Astrocyte of the cerebellum (primary cell): ENCODE measurements around the gene COL20A1.

Experiments
- DNase-seq: peaks from one replicate; pipeline ENCODE4 v3.0.0-alpha.2; 2011; ENCODE audit warnings: low read depth
- H3K4me3 ChIP-seq: 2 replicates; pipeline ENCODE4 v1.5.1; 2011; ENCODE audit warnings: mild to moderate bottlenecking, low read depth, low read length, moderate library complexity
- in situ Hi-C: cut with HindIII; loops from 2 replicates; pipeline ENCODE4 v1.10.0; 2017; ENCODE audit warnings: low sequenced_read_pairs
- TF ChIP-seq, protein P1 (sequence below): IDR thresholded peaks from 2 replicates; pipeline ENCODE4 v1.5.1; 2012; ENCODE audit warnings: low read length, low read depth, moderate library complexity, mild to moderate bottlenecking; ENCODE audit errors: missing control alignments

COL20A1 gene

DNA sequence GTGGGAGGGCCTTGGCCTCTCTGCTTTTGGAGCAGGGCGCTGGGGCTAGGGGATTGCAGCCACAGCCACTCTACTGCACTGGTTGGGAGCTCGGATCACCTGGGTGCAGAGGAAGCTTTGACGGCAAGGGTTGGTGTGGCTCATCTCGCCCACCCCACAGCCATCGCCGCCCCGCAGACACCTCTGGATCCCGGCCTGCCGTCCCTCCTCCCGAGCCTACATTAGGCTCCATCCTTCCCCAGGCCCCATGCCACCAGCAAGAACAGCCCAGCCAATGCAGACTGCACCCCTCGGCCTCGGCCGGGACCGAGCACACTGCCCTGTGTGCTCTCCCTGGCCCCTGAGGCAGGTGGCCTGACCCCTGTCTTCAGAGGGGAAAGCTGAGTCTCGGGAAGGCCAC is 32.5 kb upstream of the COL20A1 start:
- TF ChIP-seq, protein P1, sequence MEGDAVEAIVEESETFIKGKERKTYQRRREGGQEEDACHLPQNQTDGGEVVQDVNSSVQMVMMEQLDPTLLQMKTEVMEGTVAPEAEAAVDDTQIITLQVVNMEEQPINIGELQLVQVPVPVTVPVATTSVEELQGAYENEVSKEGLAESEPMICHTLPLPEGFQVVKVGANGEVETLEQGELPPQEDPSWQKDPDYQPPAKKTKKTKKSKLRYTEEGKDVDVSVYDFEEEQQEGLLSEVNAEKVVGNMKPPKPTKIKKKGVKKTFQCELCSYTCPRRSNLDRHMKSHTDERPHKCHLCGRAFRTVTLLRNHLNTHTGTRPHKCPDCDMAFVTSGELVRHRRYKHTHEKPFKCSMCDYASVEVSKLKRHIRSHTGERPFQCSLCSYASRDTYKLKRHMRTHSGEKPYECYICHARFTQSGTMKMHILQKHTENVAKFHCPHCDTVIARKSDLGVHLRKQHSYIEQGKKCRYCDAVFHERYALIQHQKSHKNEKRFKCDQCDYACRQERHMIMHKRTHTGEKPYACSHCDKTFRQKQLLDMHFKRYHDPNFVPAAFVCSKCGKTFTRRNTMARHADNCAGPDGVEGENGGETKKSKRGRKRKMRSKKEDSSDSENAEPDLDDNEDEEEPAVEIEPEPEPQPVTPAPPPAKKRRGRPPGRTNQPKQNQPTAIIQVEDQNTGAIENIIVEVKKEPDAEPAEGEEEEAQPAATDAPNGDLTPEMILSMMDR = no peak
- DNase-seq = no peak
- no peak overlapping the region for H3K4me3 ChIP-seq
- in situ Hi-C loops = no loop called here

GRCh38 chr20:63261060-63261794 is 31.8 kb upstream of the COL20A1 start:
- in situ Hi-C loops = no loop called here
- H3K4me3 ChIP-seq = no peak overlapping the region
- DNase-seq = no peak
- TF ChIP-seq, protein P1 = no peak

DNA sequence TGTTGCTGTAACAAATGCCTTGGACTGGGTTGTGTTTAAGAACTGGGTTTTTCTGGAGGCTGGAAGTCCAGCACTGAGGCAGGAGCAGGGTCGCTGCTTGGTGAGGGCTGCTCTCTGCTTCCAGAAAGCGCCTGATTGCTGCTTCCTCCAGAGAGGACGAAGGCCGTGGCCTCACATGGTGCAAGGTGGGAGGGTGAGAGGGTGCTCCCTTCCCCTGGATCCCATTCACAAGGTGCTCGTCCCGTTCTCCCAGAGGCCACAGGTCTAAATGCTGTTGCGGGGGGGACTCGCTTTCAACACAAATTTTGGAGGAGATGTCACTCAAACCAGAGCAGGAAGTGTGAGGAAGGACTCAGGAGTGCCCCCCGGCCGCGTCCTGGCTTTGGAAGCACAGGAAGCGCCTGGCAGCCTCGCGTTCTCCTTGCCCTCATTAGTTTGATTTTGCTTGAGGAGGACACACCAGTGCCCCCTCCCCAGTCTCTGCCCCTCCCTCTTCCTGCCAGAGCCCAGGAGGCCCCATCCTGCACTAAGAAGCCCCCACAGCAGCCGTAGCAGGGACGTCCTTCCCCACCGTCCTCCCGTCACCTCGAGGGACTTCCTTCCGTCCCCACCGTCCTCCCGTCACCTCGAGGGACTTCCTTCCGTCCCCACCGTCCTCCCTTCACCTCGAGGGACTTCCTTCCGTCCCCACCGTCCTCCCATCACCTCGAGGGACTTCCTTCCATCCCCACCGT is 31.0 kb upstream of the COL20A1 start:
- no peak overlapping the region for H3K4me3 ChIP-seq
- TF ChIP-seq, protein P1 = no peak
- in situ Hi-C loops = no loop called here
- no peak for DNase-seq

DNA sequence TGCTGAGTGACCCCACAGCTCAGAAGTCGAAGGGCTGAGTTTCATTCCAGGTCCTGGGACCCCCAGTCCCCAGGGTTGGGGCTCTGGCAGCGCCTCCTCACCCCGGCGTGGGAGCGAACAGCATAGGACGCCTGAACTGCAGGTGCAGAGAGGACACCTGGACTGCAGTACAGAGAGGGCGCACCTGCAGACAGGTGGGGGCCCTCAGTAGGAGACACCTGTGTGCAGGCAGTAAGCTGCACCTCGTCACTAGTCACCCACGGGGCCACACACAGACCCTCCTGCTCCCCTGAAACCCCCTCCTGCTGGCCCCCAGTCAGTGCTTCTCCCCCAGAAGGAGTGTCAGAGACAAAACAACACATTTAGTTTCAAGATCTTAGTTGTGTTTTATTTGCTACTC is 30.1 kb upstream of the COL20A1 start:
- in situ Hi-C loops = no loop called here
- no peak for DNase-seq
- no peak overlapping the region for H3K4me3 ChIP-seq
- TF ChIP-seq, protein P1 = no peak

GRCh38 chr20:63264000-63264399 is 29.0 kb upstream of the COL20A1 start:
- DNase-seq = no peak
- no peak overlapping the region for H3K4me3 ChIP-seq
- in situ Hi-C loops = no loop called here
- TF ChIP-seq, protein P1 = no peak

DNA sequence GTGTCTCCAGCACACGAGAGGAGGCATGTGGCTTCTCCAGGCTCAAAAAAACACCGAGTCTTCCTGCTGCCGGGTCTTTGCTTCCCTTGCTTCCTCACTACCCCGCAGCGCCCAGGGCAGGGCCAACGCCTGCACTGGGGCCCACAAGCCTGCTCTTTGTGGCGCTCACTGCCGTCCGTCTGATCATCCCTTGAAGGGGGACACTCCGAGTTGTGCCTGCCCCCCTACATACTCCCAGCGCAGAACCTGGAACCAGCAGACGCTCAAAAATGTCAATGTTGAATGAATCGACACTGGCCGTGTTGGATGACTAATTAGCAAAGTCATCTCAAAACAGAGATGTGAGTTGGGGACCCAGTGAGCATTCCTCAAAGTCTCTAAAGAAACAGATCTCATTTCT is 28.5 kb upstream of the COL20A1 start:
- in situ Hi-C loops = no loop called here
- TF ChIP-seq, protein P1 = no peak

More for the DNA sequence above, 28.5 kb upstream of the COL20A1 start:
- H3K4me3 ChIP-seq = no peak overlapping the region
- no peak for DNase-seq
